Activated T-cell treated with anti-CD3 and anti-CD28 coated beads, Interleukin-2, amount 50 U/mL, for 48 hours (primary cell): Measurements from ENCODE around the gene PSMA4.
"Not testable (repeated sequence)": the region's sequence is repeated elsewhere in the genome, so short reads cannot be mapped to it uniquely, and the experiment has no call there.

Experiments
- DNase-seq, 2 experiments: peaks; one replicate each; pipeline ENCODE4 v3.0.0-alpha.2; 2020

PSMA4 gene

DNA sequence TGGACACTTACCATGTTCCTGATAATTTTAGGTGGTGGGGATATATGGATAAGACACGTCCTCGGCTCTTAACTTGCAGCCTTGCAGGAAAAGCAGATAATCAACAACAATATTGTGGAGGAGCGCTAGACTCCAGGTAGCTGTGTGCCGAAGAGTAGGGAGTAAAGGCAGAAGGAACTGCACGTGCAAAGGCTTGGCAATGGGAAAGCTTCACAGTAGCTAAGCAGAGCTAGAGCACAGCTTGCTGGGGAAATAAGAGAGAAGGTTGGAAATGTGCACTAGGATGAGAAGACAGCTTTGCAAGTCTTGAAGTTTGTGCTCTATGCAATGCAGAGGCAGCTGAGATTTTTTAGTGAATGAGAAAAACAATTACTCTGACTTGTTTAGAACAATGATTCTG is 12.4 kb downstream of the PSMA4 start:
- no peak for DNase-seq

DNA sequence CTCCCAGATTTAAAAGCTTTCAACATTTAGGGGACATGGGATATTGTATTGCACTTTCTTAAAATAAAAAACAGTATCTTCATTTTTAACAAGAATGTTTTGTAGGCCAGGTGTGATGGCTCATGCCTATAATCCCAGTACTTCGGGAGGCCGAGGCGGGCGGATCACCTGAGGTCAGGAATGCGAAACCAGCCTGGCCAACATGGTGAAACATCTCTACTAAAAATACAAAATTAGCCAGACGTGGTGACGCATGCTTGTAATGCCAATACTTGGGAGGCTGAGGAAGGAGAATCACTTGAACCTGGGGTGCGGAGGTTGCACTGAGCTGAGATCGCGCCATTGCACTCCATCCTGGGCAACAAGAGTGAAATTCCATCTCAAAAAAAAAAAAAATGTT is 20.0 kb downstream of the PSMA4 start:
- DNase-seq, result not testable (repeated sequence)

DNA sequence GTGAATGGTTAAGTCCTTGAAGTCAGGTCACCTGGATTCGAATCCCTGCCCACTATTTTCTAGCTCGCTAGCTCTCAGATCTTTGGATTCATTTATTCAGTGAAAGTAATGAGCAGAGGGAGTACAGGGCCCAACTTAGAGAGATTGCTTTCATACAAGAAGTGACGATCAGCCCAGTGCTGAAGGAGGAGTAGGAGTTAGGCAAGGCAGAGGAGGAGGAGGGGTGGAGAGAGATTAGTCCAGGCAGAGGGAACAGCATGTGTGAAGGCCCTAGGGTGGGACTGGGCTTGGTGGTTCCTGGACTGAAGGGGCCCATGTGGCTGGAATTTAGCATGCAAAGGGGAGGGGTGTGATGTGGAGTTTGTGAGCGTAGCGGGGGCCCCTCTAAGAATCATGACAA is 21.2 kb downstream of the PSMA4 start:
- no peak for DNase-seq

DNA sequence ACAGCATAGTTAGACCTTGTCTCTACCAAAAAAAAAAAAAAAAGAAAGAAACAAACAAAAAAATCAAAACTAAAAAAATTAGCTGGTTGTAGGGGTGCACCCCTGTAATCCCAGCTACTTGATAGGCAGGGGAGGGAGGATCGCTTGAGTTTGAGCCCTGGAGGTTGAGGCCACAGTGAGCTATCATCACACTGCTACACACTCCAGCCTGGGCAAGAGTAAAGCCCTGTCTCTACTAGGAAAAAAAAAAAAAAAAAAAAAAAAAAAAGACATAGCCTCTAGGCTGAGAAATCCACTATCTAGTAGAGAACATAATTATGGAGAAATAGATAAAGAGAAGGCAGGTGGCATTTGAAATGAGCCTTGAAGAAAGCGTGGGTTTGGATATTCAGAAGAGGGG is 22.8 kb downstream of the PSMA4 start:
- DNase-seq, result no peak

DNA sequence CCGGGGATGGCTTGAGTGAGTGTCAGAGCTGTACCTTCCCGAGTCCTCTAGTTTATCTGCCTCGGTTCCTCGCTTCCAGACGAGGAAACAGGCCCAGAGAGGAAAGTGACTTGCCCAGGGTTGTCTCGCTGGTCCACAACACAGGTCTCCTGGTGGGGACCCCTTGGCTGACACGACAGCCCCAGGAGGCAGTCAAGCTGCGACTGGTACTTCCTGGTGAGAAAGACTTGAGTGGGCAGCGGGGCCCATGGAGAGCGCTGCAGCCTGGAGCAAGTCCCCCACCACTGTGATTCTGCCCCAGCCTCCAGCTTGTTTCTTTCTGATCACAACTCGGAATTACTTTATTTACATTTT is 24.5 kb downstream of the PSMA4 start:
- no peak for DNase-seq

DNA sequence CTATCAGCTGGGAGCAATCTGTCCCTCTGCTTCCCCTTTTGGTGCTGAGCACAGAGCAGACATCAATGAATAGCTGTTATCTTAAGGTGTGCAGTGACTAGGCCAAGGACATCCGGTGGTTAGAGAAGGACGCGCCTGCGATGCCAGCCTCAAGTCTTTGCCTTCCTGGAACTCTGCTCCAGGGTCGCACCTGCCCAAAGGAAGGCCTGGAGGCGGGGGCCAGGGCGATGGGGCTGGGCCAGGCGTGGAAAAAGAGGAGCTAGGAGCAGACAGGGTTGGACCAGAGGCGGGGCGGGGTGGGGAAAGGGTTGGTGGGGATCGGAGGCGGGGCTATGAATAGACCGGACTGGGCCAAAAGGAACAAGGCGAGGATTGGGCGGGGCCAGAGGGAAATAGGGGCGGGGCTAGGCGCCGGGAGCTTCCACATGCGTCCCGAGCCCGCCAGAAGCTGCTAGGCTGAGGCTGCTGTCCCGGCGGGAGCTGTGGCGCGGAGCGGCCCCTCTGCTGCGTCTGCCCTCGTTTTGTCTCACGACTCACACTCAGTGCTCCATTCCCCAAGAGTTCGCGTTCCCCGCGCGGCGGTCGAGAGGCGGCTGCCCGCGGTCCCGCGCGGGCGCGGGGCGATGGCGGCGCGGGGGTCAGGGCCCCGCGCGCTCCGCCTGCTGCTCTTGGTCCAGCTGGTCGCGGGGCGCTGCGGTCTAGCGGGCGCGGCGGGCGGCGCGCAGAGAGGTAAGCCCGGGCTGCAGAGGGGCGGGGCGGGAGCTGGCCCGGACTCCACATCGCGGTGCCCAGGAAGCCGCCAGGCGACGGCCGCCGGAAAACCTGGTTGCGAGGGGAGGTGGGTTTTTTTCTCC is 25.1 kb downstream of the PSMA4 start, which contains the start of gene CHRNA5:
TSS of gene CHRNA5 (plus strand) at position 424 of the 854 bp plus-strand sequence. CDS start at position 624, 200 bp downstream.
- DNase-seq, result peak; percentile 89 to 90

DNA sequence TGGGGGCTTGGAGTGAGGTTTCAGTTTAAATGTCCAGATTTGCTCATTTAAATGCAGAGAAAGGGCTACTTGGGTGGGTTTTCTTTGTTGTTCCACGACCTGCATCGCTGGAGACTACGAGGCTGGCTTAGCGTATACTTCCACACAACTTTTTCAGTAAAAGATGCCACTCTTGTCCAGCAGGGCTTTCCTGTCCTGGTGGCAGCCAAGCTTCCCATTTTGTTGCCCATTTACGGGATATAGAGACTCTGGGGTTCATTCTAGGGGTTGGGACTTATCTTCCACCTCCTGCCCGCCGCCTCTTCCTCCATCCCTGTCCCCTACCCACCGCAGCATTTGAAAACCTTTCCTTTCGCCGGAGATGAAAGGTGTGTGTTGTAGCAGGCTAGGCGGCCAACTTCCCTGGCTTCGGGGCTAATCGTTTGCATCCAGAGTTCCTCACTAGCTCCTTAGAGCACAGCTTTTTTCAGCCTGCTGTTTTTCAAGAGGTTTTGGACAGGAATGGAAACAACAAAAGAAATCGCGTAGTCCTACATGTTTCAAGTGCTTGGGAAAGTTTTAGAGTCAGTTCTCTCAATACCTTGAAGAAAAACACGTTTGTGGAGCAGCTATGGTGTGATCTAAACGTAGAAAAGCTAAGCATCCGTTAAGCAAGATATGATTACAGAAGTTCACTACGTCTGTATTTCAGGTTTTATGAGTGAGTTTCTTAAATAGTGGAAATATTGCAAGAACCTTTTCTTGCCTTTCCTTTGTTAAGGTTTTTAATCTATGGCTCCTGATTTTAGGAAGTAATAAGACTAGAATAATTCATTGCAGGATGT is 25.9 kb downstream of the PSMA4 start:
- DNase-seq, result peak in 1 of 2 experiments; percentile 51

DNA sequence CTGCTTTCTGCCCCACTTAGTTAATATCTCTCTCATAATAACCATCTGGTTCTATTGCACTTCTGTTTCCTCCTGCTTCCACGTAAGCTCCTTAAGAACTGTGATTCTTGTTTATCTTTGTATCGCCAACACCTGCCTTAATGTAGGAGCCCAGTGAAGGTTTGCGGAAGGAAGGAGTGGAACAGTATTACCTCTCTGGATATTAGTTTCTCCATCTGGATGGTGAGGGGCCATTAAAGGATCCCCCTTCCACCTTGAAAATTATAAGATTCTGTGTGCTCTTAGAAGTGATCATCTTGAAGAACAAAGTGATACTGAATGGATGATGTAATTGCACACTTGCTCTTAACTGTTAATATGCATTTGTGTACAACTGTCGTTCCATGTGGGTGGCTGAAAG is 27.3 kb downstream of the PSMA4 start:
- no peak for DNase-seq

DNA sequence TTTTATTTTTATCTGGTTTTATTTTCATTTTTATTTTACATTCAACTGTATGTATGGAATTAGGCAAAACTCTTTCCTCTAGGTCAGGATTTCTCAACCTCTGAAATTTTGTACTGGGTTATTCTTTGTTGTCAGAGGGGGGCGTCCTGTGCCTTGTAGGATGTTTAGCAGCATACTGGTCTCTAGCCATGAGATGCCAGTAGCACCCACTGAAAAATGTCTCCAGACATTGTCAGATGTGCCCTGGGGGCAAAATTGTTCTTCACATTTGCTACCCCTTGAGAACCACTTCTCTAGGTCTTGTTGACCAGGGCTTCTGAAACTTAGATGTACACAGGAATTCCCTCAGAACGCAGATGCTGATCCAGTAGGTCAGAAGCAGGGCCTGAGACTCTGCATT is 30.5 kb downstream of the PSMA4 start:
- DNase-seq, result no peak

DNA sequence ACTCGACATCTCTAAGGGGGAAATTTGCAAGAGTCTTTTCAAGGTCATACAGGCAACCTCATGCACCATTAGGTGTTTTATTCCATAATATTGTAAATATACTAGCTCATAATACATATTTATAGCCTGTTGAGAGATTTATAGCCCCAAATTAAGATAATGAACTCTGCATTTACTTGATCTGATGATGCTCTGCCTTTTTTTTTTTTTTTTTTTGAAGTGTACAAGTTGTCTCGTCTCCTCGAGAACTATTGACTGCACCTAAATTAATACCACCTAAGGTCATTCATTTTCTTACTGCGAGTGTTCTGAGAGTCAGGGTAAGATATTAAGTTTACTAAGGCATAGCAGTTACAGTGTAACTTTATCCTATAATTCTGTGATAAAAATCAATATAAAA is 31.1 kb downstream of the PSMA4 start:
- DNase-seq, result no peak

DNA sequence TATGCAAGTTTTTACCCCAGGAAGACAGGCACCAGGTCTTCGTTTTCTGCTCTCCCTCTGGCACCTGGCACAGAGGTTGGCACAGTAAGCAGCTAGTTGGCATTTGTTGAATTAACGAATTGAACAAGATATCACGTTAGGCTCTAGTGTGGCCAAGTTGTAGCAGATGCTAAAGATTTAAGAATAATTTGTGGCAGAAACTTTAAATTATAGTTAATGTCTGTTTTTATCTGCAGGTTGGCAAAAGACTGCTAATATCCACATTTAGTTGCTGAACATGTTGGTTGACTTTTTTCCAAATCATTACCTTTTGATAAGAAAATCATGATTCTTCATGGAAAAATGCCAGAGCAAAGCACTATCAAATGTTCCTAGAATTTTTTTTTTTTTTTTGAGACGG is 33.2 kb downstream of the PSMA4 start:
- no peak for DNase-seq

DNA sequence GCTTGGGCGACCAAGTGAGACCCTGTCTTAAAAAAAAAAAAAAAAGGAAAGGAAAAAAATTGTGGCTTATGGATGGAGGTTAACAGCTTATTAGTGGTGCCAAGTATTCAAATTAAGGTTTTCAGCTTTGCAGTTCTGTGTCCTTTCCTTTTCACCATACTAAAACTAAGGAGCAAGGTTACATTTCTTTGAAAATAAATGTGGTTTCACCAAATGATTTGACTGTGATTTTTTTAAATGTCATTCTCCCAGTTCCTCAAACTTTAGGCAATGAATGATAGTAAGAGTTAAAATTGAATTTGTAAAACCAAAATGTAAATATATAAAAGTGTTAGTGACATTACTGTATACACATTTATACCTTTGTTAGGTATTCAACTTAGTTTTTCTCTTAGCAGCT is 34.7 kb downstream of the PSMA4 start:
- DNase-seq, result no peak

DNA sequence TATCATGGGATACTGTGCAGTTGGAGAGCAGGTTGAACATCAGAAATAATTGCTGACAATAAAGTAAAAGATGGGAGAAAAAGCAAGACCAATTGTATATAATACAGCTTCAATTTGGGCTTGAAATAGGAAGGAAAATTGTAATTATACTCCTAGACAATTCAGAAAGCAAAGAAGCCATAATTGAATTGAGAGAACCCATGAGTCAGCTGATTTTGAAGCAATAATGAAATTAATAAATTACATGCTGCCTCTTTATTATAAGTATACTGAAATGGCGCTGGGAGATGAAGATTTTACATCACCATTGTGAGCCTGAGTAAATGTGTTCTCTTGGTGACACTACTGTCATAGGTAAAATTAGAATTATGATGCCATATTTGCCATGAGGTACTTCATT is 57.3 kb downstream of the PSMA4 start:
- no peak for DNase-seq

DNA sequence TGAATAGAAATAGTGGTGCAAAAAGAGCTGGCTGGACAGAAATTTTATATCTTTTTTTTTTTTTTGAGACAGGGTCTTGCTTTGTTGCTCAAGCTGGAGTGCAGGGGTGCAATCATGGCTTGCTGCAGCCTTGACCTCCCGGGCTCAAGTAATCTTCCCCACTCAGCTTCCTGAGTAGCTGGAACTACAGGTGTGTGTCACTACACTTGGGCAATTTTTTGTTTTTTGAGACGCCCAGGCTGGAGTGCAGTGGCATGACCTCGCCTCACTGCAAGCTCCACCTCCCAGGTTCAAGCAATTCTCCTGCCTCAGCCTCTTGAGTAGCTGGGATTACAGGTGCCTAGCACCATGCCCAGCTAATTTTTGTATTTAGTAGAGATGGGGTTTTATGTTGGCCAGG is 58.1 kb downstream of the PSMA4 start:
- DNase-seq, result no peak

DNA sequence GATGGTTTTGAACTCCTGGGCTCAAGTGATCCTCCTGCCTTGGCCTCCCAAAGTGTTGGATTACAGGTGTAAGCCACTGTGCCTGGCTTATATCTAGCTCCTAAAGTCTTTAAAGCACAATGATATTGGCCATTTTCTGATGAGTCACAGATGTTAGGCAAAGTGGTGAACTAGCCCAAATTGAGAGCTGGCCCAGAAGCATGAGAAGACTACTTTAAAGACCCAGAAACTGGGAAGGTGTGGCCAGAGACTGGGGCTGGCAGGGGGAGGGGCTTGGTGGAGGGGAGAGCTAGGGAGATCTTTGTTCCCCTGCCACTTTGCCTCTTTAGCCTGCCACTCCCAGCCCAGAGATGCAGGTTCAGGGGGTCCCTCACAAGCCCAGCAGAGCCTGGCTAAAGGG is 58.9 kb downstream of the PSMA4 start:
- DNase-seq, result no peak
